Breast epithelium (tissue), 3 donors: ENCODE results near the gene FBXO47.

Source experiments
- CTCF ChIP-seq, 3 donors: fragments of 450-650 bp; IDR thresholded peaks; one replicate each; pipeline ENCODE4 v1.5.1; 2016 to 2017; ENCODE audit warnings: antibody characterized with exemption in 3 of 3, mild to moderate bottlenecking in 3 of 3, moderate library complexity in 3 of 3
- POLR2AphosphoS5 ChIP-seq, 3 donors: sonication (generic); formaldehyde crosslinking; IDR thresholded peaks; one replicate each; pipeline ENCODE4 v1.6.1; 2017; ENCODE audit warnings: antibody characterized with exemption in 3 of 3

- TF ChIP-seq CTCF (IDR thresholded peaks at IDR 0.05): no peak
- TF ChIP-seq POLR2AphosphoS5 (IDR thresholded peaks at IDR 0.05): no peak
These were observed 48.3 kb downstream of the FBXO47 start for GRCh38 chr17:38918916-38919315.
